Right cardiac atrium (tissue), 5 donors: ENCODE data around the gene DSG2. TPM values are rescaled to one million over a fixed set of nuclear protein-coding genes. Genes with fewer than 3 reads are reported as not detected.

Experiments used
- ATAC-seq, 2 donors: fragments of 200-7000 bp; cut with Tn5 transposase; one replicate each; pipeline versions ENCODE4 v1.8.0 to v1.9.1; 2020; ENCODE audit warnings: moderate library complexity in 2 of 2, mild to moderate bottlenecking in 1 of 2
- DNase-seq, 3 donors: peaks; one replicate each; pipeline ENCODE4 v3.0.0-alpha.2; 2020
- H3K27ac ChIP-seq: one replicate; pipeline ENCODE4 v1.5.1; 2013; ENCODE audit warnings: mild to moderate bottlenecking, low read length, control low read depth, moderate library complexity
- H3K27me3 ChIP-seq: one replicate; pipeline ENCODE4 v1.6.1; 2013; ENCODE audit not compliant: control insufficient read depth, insufficient read depth
- H3K4me1 ChIP-seq: one replicate; pipeline ENCODE4 v1.6.1; 2013; ENCODE audit warnings: low read length; ENCODE audit not compliant: control insufficient read depth, insufficient read depth
- H3K4me3 ChIP-seq: one replicate; pipeline ENCODE4 v1.5.1; 2013; ENCODE audit warnings: low read length, control low read depth
- H3K9me3 ChIP-seq: one replicate; pipeline ENCODE4 v1.6.1; 2013; ENCODE audit warnings: low read length; ENCODE audit not compliant: control insufficient read depth
- WGBS: extraction: QIAGEN DNeasy Blood & Tissue Kit; methylation state at CpG from one replicate; pipeline ENCODE4 v1.1.7; 2013; 5-methylcytosine and 5-hydroxymethylcytosine counted together
- intact Hi-C, 4 donors: fragments of 100-400 bp; cut with DNase I; formaldehyde crosslinking; loops; one replicate each; pipeline versions ENCODE4 v1.11.0 to v1.14.0; 2022 to 2023
- polyA plus RNA-seq: library from polyadenylated mRNA; stranded (reverse); fragments of 200-250 nt; gene quantifications from one replicate; pipeline ENCODE4 v1.2.3, GENCODE V29; 2013
- total RNA-seq, 4 donors: library from RNA; stranded (reverse); fragmentation: NEBNext Ultra II Directional; extraction: Animal tissue kit (Norgen Biotek cat#: 25700); gene quantifications; one replicate each; pipeline ENCODE4 v1.2.1, GENCODE V29; 2021
- donor health status: healthy with polysubstance abuse.
- donor health status: DM: no; HTN: yes; CAD: no.
- donor health status: DM: no; HTN: no; CAD: no.
- donor health status: DM: no; HTN: yes; CAD: no; lungs with severe emphysema.
- donor health status: DM: yes; HTN: yes; CAD: no.

The DSG2 gene
- total and polyA plus RNA-seq, 5 donors = 24.8 to 77.6 (median 74.4) TPM

GRCh38 chr18:31553800-31554199 is 55.8 kb downstream of the DSG2 start:
- ATAC-seq = no peak

GRCh38 chr18:31554776-31555175 is 56.8 kb downstream of the DSG2 start:
- no peaks in the 10 kb centered on the region for H3K27me3 ChIP-seq
- no peaks in the 10 kb centered on the region for H3K4me1 ChIP-seq
- no peak overlapping the region for H3K4me3 ChIP-seq
- H3K27ac ChIP-seq = no peak overlapping the region
- 75% methylated on average over 5 of the region's 5 CpGs for WGBS
- no peak for ATAC-seq
- no peak for DNase-seq
- intact Hi-C loops = loop anchor here (5.0 to 10.0 kb wide), 6 partner anchors 168 to 450 kb away; no protein-coding TSS in a partner anchor
- H3K9me3 ChIP-seq = no peaks in the 10 kb centered on the region

More at GRCh38 chr18:31553800-31554199, 55.8 kb downstream of the DSG2 start:
- Histone ChIP-seq H3K27me3 (no peaks in the 10 kb centered on the region), H3K9me3 (no peaks in the 10 kb centered on the region), H3K4me3 (no peak overlapping the region), H3K27ac (no peak overlapping the region), H3K4me1 (no peaks in the 10 kb centered on the region)
- WGBS = 32% methylated on average over 6 of the region's 6 CpGs
- intact Hi-C loops = loop anchor here in 3 of 4 donors (10.0 kb wide), 3 partner anchors 271 to 451 kb away; no protein-coding TSS in a partner anchor
- DNase-seq = no peak

DNA sequence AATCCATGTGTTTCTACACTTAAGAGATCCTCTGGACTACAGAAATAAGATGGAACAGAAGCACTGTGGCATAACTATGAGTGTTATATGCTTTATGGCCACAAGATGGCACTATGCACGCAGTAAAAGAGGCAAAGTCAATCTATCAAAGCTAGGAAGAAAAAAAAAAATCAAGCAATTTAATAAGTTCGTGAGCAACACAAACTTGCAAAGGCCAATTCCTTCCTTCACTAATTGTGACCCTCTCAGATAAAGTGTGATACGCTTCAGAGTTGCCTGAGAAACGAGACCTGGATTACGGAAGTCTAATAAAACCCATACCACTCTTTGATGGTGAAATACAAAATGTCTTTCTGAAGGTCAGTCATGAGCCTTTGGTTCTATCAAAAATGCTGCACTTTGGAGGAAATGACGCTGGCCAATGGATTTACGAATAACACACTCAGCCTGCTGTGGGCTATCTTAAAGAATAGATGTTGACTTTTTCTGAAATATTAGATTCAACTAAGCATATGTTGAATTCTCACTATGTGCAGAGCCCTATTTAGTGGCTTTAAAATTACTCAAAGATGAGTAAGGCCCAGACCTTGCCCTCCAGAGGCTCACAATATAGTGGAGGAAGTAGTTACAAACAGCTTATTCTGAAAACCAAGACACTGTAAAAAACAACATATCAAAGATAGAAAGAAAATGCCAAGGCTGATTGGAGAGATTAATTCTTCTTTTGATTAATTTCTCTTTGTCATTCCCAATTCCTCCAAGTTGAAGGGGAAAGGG is 58.2 kb downstream of the DSG2 start:
- intact Hi-C loops = loop anchor here (5.0 to 10.0 kb wide), 6 partner anchors 166 to 449 kb away; no protein-coding TSS in a partner anchor
- Histone ChIP-seq H3K4me3 (no peak overlapping the region), H3K27me3 (no peaks in the 10 kb centered on the region), H3K9me3 (no peaks in the 10 kb centered on the region), H3K27ac (no peak overlapping the region), H3K4me1 (no peaks in the 10 kb centered on the region)
- WGBS = 13% methylated on average over 7 of the region's 7 CpGs
- DNase-seq (no peak), ATAC-seq (peak; percentile 56 to 75)

GRCh38 chr18:31557446-31557845 is 59.5 kb downstream of the DSG2 start:
- 98% methylated on average over 3 of the region's 3 CpGs for WGBS
- Histone ChIP-seq H3K27ac (no peak overlapping the region), H3K9me3 (no peaks in the 10 kb centered on the region), H3K4me1 (no peaks in the 10 kb centered on the region), H3K4me3 (no peak overlapping the region), H3K27me3 (no peaks in the 10 kb centered on the region)
- ATAC-seq (no peak), DNase-seq (no peak)
- intact Hi-C loops = loop anchor here (5.0 to 10.0 kb wide), 6 partner anchors 165 to 447 kb away; no protein-coding TSS in a partner anchor

- no peak for DNase-seq
- no peaks in the 10 kb centered on the region for H3K9me3 ChIP-seq
- intact Hi-C loops = loop anchor here (5.0 to 10.0 kb wide), 6 partner anchors 164 to 446 kb away; no protein-coding TSS in a partner anchor
- H3K27ac ChIP-seq = no peak overlapping the region
- WGBS = 86% methylated on average over 9 of the region's 9 CpGs
- H3K4me3 ChIP-seq = no peak overlapping the region
- H3K4me1 ChIP-seq = no peaks in the 10 kb centered on the region
- H3K27me3 ChIP-seq = no peaks in the 10 kb centered on the region
- no peak for ATAC-seq
Observed at GRCh38 chr18:31558567-31558966, 60.6 kb downstream of the DSG2 start.

DNA sequence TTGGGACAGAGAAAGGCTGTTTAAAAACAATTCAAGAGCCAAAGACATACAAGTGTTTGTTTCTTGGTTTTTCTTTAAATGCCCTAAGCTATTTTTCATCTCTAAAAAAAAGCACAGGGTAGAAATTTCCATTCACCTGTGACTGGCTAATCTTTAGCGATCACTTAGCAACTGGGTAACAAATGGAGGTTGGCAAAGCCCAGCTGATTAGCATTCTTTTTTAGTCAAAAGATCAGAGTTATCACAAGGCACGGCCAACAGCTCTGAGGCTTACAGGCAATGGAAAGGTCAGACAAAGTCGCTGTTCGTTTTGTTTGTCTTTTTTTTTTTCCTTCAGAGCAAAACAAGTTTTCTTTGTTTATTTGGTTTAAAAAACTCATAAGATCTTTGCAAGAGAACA is 64.7 kb downstream of the DSG2 start:
- H3K4me3 ChIP-seq = no peak overlapping the region
- 29% methylated on average over 4 of the region's 4 CpGs for WGBS
- DNase-seq (no peak), ATAC-seq (no peak)
- intact Hi-C loops = no loop called here
- no peaks in the 10 kb centered on the region for H3K4me1 ChIP-seq
- H3K27me3 ChIP-seq = no peaks in the 10 kb centered on the region
- no peak overlapping the region for H3K27ac ChIP-seq
- no peaks in the 10 kb centered on the region for H3K9me3 ChIP-seq

DNA sequence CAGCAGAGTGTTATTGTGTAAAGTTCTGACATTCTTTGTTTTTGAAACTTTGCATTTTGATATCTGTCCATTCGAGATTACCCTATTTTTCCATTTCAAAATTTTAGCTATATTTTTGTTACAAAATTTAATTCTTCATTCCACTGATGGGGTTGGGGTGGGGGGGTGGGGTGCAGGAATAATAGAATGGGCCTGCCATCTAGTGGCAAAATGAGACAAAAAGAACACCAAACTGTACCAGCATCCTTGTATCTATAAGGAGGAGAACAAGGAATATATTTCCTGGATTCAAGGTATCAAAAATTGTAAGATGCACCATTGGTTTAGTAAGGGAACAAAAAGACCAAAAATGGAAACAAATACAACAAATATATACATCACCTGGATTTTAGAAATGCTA is 65.8 kb downstream of the DSG2 start:
- intact Hi-C loops = no loop called here
- Histone ChIP-seq H3K4me1 (no peaks in the 10 kb centered on the region), H3K4me3 (no peak overlapping the region), H3K27me3 (no peaks in the 10 kb centered on the region), H3K9me3 (no peaks in the 10 kb centered on the region), H3K27ac (no peak overlapping the region)
- WGBS = 0% methylated on average over 1 of the region's 1 CpG
- ATAC-seq (no peak), DNase-seq (no peak)

DNA sequence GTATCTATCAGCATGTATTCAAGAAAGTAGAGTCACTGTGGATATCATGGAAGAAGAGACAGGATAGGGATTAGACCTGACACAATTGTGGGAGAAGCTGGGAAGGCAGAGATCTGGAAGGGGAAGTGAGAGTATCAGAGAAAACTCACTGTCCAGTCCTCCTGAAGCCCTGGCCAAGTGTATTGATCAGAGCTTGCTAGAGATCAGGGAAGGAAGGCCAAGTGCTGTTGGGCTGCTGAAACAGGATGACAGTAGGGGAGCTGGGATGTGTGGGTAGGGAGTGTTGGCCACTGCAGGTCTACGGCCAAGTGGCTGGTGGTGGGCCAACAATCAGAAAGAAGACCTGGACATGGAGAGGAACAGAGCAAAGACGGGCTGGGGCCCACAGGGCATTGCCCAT is 67.4 kb downstream of the DSG2 start:
- intact Hi-C loops = no loop called here
- WGBS = 72% methylated on average over 2 of the region's 2 CpGs
- Histone ChIP-seq H3K27me3 (no peaks in the 10 kb centered on the region), H3K4me3 (no peak overlapping the region), H3K9me3 (no peaks in the 10 kb centered on the region), H3K27ac (no peak overlapping the region), H3K4me1 (no peaks in the 10 kb centered on the region)
- ATAC-seq (no peak), DNase-seq (no peak)

DNA sequence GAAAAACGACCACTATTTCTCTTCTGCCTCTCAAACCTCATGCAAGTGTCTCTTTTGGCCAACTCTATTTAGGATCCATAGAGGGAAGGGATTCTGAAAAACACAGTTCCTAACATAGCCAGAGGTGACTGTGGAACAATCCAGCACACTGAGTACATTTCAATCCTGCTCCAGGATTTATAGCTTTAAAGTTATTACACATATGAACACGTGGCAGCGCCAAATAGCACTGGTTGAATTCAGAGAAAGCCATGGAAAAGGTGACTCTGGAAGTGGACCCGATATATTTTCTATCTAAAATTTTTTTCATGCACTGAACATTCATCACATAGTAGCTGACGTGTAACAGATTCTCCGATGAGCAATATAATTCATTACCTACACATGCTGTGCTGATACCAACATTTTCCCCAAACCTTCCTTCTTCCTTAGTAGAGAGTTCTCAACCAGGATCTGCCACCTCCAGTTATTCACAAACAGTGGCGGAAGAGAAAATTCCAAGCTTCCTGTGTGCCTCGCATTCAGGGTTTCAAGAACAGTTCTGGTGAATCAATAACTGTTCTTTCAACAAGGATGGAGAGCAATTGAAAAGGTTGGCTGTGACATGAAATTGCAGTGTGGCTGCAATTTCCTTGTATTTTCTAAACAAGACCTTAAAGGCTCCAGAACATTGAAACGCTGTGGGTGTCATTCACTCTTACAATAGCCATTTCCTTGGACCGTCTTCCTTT is 68.0 kb downstream of the DSG2 start:
- Histone ChIP-seq H3K4me1 (no peaks in the 10 kb centered on the region), H3K27me3 (no peaks in the 10 kb centered on the region), H3K27ac (no peak overlapping the region), H3K4me3 (no peak overlapping the region), H3K9me3 (no peaks in the 10 kb centered on the region)
- ATAC-seq (no peak), DNase-seq (no peak)
- WGBS = 85% methylated on average over 10 of the region's 10 CpGs
- intact Hi-C loops = no loop called here

DNA sequence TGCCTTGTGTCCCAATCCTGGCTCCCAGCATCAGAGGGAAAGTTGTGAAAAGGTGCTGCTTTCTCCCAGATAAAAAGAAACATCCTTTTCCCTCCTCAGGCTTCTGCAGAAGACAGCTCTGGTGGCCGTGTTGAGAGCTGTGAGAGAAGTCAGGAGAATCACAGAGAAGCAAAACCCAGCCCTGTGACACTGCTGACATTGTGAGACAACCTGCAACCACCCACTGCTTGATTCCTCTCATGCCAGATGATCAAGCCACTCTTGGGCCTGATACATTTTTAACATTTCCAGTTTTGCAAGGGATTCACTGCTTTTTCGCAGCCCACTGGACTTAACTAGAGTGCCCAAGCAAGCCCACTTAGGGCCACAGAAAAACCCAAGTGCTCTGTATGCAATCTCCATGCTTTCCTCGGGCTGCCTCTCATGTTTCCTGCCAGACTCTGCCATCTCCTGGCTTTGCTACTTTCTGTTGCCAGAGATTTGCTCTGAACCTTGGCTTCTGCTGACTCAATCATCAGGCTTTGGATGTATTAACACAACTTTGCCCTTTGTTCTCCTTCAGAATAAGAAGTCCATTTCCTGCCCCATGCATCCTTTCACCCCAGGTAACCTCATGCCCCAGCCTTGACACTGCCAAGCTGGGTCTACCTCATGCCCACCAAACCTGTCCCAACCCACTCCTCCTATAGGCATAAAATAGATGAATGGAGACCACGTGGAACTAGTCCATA is 68.8 kb downstream of the DSG2 start:
- Histone ChIP-seq H3K4me1 (no peaks in the 10 kb centered on the region), H3K9me3 (no peaks in the 10 kb centered on the region), H3K27me3 (no peaks in the 10 kb centered on the region), H3K4me3 (no peak overlapping the region), H3K27ac (no peak overlapping the region)
- intact Hi-C loops = no loop called here
- WGBS = 57% methylated on average over 4 of the region's 4 CpGs
- ATAC-seq (no peak), DNase-seq (no peak)

- Histone ChIP-seq H3K4me3 (no peak overlapping the region), H3K27me3 (no peaks in the 10 kb centered on the region), H3K9me3 (no peaks in the 10 kb centered on the region), H3K4me1 (peaks cover 2% of the 10 kb centered on the region), H3K27ac (no peak overlapping the region)
- DNase-seq (no peak), ATAC-seq (no peak)
- intact Hi-C loops = no loop called here
- WGBS = 70% methylated on average over 9 of the region's 9 CpGs
Observed at GRCh38 chr18:31572368-31572767, 74.4 kb downstream of the DSG2 start.
